ENCODE data around the gene KRTCAP2.

KRTCAP2 gene

GRCh38 chr1:155126556-155127104 lies 46.5 kb downstream of the KRTCAP2 start:
- no peaks in the 10 kb centered on the region for H3K36me3 ChIP-seq (replicated peaks; ENCODE audit: insufficient read depth, low read length)
- no peaks in the 10 kb centered on the region for H3K79me2 ChIP-seq (ENCODE audit: low read length)
- no peak overlapping the region for H3K27ac ChIP-seq (ENCODE audit: low read length)
- no peak overlapping the region for H3K9ac ChIP-seq (ENCODE audit: low read length)
- H3K4me2 ChIP-seq (ENCODE audit: low read depth, low read length) = peak overlapping the region; percentile 92; the same call in 1 of the 2 replicates
- TF ChIP-seq CTCF (IDR thresholded peaks at IDR 0.05; ENCODE audit: low read length) = no peak
- TF ChIP-seq EZH2phosphoT487 (IDR thresholded peaks at IDR 0.05; ENCODE audit: low read length) = no peak
- TF ChIP-seq EZH2 (optimal IDR thresholded peaks at IDR 0.05; ENCODE audit: low read depth, low read length) = no peak
- no peaks in the 10 kb centered on the region for H3K9me2 ChIP-seq (replicated peaks; ENCODE audit: insufficient read depth, low read length)
- no peaks in the 10 kb centered on the region for H3K9me3 ChIP-seq (replicated peaks; ENCODE audit: insufficient read depth, low read length)
- no peak overlapping the region for H2AFZ ChIP-seq (ENCODE audit: low read length)
- DNase-seq = no peak
- H3F3A ChIP-seq (ENCODE audit: insufficient read depth, low read length) = no peaks in the 10 kb centered on the region
- no peaks in the 10 kb centered on the region for H4K20me1 ChIP-seq (ENCODE audit: insufficient read depth, low read length)
- peaks cover 97% of the 10 kb centered on the region for H3K27me3 ChIP-seq (replicated peaks; ENCODE audit: insufficient read depth, low read length)
- peaks cover 5% of the 10 kb centered on the region; the same call in 1 of the 2 replicates for H3K4me1 ChIP-seq (ENCODE audit: low read length)
- peak overlapping the region; percentile 47; the same call in 1 of the 2 replicates for H3K4me3 ChIP-seq (ENCODE audit: low read length)

GRCh38 chr1:155125946-155126555 lies 47.1 kb downstream of the KRTCAP2 start:
- peaks cover 99% of the 10 kb centered on the region for H3K27me3 ChIP-seq (replicated peaks; ENCODE audit: insufficient read depth, low read length)
- no peaks in the 10 kb centered on the region for H3K36me3 ChIP-seq (replicated peaks; ENCODE audit: insufficient read depth, low read length)
- no peaks in the 10 kb centered on the region for H3K9me3 ChIP-seq (replicated peaks; ENCODE audit: insufficient read depth, low read length)
- H3K27ac ChIP-seq (ENCODE audit: low read length) = no peak overlapping the region
- peaks cover 5% of the 10 kb centered on the region; the same call in 1 of the 2 replicates for H3K4me1 ChIP-seq (ENCODE audit: low read length)
- H3F3A ChIP-seq (ENCODE audit: insufficient read depth, low read length) = no peaks in the 10 kb centered on the region
- H3K79me2 ChIP-seq (ENCODE audit: low read length) = no peaks in the 10 kb centered on the region
- no peaks in the 10 kb centered on the region for H3K9me2 ChIP-seq (replicated peaks; ENCODE audit: insufficient read depth, low read length)
- H4K20me1 ChIP-seq (ENCODE audit: insufficient read depth, low read length) = no peaks in the 10 kb centered on the region
- DNase-seq = no peak
- no peak overlapping the region for H3K9ac ChIP-seq (ENCODE audit: low read length)
- H3K4me3 ChIP-seq (ENCODE audit: low read length) = no peak overlapping the region
- H3K4me2 ChIP-seq (ENCODE audit: low read depth, low read length) = 0 out of 2 replicates have a peak overlapping the region, but pooled peaks have one; percentile 92
- TF ChIP-seq EZH2 (optimal IDR thresholded peaks at IDR 0.05; ENCODE audit: low read depth, low read length) (peak; percentile 96), CTCF (IDR thresholded peaks at IDR 0.05; ENCODE audit: low read length) (no peak), EZH2phosphoT487 (IDR thresholded peaks at IDR 0.05; ENCODE audit: low read length) (peak; percentile 74; the same call in 1 of the 2 replicates)
- no peak overlapping the region for H2AFZ ChIP-seq (ENCODE audit: low read length)

- Histone ChIP-seq H2AFZ (ENCODE audit: low read length) (no peak overlapping the region), H3K4me1 (ENCODE audit: low read length) (peaks cover 5% of the 10 kb centered on the region; the same call in 1 of the 2 replicates), H3K9me3 (replicated peaks; ENCODE audit: insufficient read depth, low read length) (no peaks in the 10 kb centered on the region), H3K9ac (ENCODE audit: low read length) (no peak overlapping the region), H3K9me2 (replicated peaks; ENCODE audit: insufficient read depth, low read length) (no peaks in the 10 kb centered on the region), H3F3A (ENCODE audit: insufficient read depth, low read length) (no peaks in the 10 kb centered on the region), H3K36me3 (replicated peaks; ENCODE audit: insufficient read depth, low read length) (no peaks in the 10 kb centered on the region), H3K4me2 (ENCODE audit: low read depth, low read length) (no peak overlapping the region), H4K20me1 (ENCODE audit: insufficient read depth, low read length) (no peaks in the 10 kb centered on the region), H3K27me3 (replicated peaks; ENCODE audit: insufficient read depth, low read length) (peaks cover 99% of the 10 kb centered on the region), H3K27ac (ENCODE audit: low read length) (no peak overlapping the region), H3K79me2 (ENCODE audit: low read length) (no peaks in the 10 kb centered on the region), H3K4me3 (ENCODE audit: low read length) (no peak overlapping the region)
- TF ChIP-seq EZH2phosphoT487 (IDR thresholded peaks at IDR 0.05; ENCODE audit: low read length) (no peak), CTCF (IDR thresholded peaks at IDR 0.05; ENCODE audit: low read length) (no peak), EZH2 (optimal IDR thresholded peaks at IDR 0.05; ENCODE audit: low read depth, low read length) (no peak)
- no peak for DNase-seq
Observed at GRCh38 chr1:155125511-155125945, 47.6 kb downstream of the KRTCAP2 start.
